ENCODE results near the gene MIOS.

GRCh38 chr7:7579638-7580037 lies 13.0 kb downstream of the MIOS start:
- TF ChIP-seq POLR2A (IDR thresholded peaks at IDR 0.05) (no peak), CTCF (IDR thresholded peaks at IDR 0.05) (no peak)

Measured in upper lobe of left lung (tissue), 4 donors.